ENCODE measurements around the gene CASP2. TPM values are rescaled to one million over a fixed set of nuclear protein-coding genes. Genes with fewer than 3 reads are reported as not detected.

The CASP2 gene
- total and polyA plus RNA-seq, 10 of the 15 experiments (the other 5 are each of a cell fraction or from before 2014, with no cell fraction given): 12.1 to 60.4 (median 26.2) TPM

- intact Hi-C loops (cut with micrococcal nuclease; ENCODE audit: unreplicated experiment): no loop called here
- Histone ChIP-seq H3K36me3 (ENCODE audit: control insufficient read depth in 2 of 2, insufficient read depth in 2 of 2, low read length in 1 of 2) (no peaks in the 10 kb centered on the region), H3K9me3 (replicated peaks; ENCODE audit: control insufficient read depth, insufficient read depth, low read length) (no peaks in the 10 kb centered on the region), H2AFZ (ENCODE audit: control insufficient read depth, low read depth, low read length) (no peak overlapping the region), H3K27me3 (replicated peaks in 1 of 2; ENCODE audit: control insufficient read depth in 2 of 2, insufficient read depth in 2 of 2, low read length in 1 of 2) (peaks cover 2 to 3% of the 10 kb centered on the region in 2 experiments; a peak in 3 of 4 replicates), H3K79me2 (ENCODE audit: control insufficient read depth, insufficient read depth, low read length) (no peaks in the 10 kb centered on the region), H3K4me3 (no peak overlapping the region), H3K4me1 (ENCODE audit: control insufficient read depth, insufficient read depth, low read length) (no peaks in the 10 kb centered on the region), H3K9ac (ENCODE audit: control insufficient read depth, insufficient read depth, low read length) (no peak overlapping the region), H4K20me1 (ENCODE audit: control insufficient read depth, insufficient read depth) (no peaks in the 10 kb centered on the region), H3K27ac (ENCODE audit: control insufficient read depth, insufficient read depth) (no peak overlapping the region), H3K4me2 (ENCODE audit: control insufficient read depth, insufficient read depth) (no peak overlapping the region)
- ChIA-PET SMC1A (ENCODE audit: uncharacterized antibody, unreplicated experiment) (interaction anchor here (1.3 kb wide), 1 partner anchor 115 kb away, joined by 4 read pairs; no protein-coding TSS in a partner anchor), CTCF (no interaction called here), RAD21 (ENCODE audit: unreplicated experiment) (no interaction called here), POLR2A (no interaction called here)
- DNase-seq (ENCODE audit: low read depth, low spot score) (no peak), ATAC-seq (no peak), FAIRE-seq (no peak)
- BruUV-seq (replicated peaks): no TSS peak
- WGBS (ENCODE audit: insufficient coverage, insufficient replicate concordance, low lambda C conversion rate, missing lambda C conversion rate): 45% methylated on average over 8 of the region's 8 CpGs
- no peak for TF ChIP-seq SREBF1 (IDR thresholded peaks at IDR 0.05; ENCODE audit: low read length)
- TF ChIP-seq EGR1 (IDR thresholded peaks at IDR 0.05; ENCODE audit: borderline replicate concordance in 1 of 2, low read depth in 2 of 2, low read length in 2 of 2): no peak
- no peak for TF ChIP-seq KAT2A (conservative IDR thresholded peaks at IDR 0.05; ENCODE audit: control insufficient read depth, low read depth, low read length)
- no peak for TF ChIP-seq MTA3 (IDR thresholded peaks at IDR 0.05; ENCODE audit: borderline replicate concordance, low read length)
- TF ChIP-seq BRCA1 (IDR thresholded peaks at IDR 0.05; ENCODE audit: low read depth, low read length): no peak
- TF ChIP-seq ZNF24 (IDR thresholded peaks at IDR 0.05): no peak
- TF ChIP-seq HCFC1 (IDR thresholded peaks at IDR 0.05; ENCODE audit: low read length): no peak
- TF ChIP-seq ZNF217 (IDR thresholded peaks at IDR 0.05): no peak
- no peak for TF ChIP-seq CREM (IDR thresholded peaks at IDR 0.05; ENCODE audit: low read depth)
- TF ChIP-seq HSF1 (IDR thresholded peaks at IDR 0.05; ENCODE audit: low read depth, low read length): no peak
- no peak for TF ChIP-seq CEBPZ (IDR thresholded peaks at IDR 0.05; ENCODE audit: low read depth, low read length)
- no peak for TF ChIP-seq ZNF384 (IDR thresholded peaks at IDR 0.05; ENCODE audit: borderline replicate concordance, low read depth, low read length)
- TF ChIP-seq ELK1 (IDR thresholded peaks at IDR 0.05; ENCODE audit: low read depth, low read length): no peak
- in situ Hi-C loops (cut with MboI): no loop called here
Observed at GRCh38 chr7:143354965-143355364, 66.8 kb downstream of the CASP2 start.
